COLO668 (cell line): ENCODE results near the gene KRTAP22-2.

Experiments
- DNase-seq: peaks from one replicate; lab custom pipeline; 2025; ENCODE audit not compliant: unreplicated experiment; lab: John Stamatoyannopoulos, UW

Gene KRTAP22-2

GRCh38 chr21:30590297-30590696, at the start of gene KRTAP22-2:
Gene KRTAP22-2 (minus strand): TSS chr21:30590397.
- no peak for DNase-seq

GRCh38 chr21:30638686-30639085, 48.5 kb upstream of the KRTAP22-2 start:
- DNase-seq, result no peak

- no peak for DNase-seq
Observed at GRCh38 chr21:30634906-30635305, 44.7 kb upstream of the KRTAP22-2 start, which contains the start of gene KRTAP20-2. Gene KRTAP20-2 (plus strand): TSS chr21:30635206. CDS start chr21:30635264, 58 bp downstream.

GRCh38 chr21:30629200-30629599, 39.0 kb upstream of the KRTAP22-2 start:
- no peak for DNase-seq

GRCh38 chr21:30628109-30628508, 37.9 kb upstream of the KRTAP22-2 start:
- DNase-seq, result no peak

- no peak for DNase-seq
Observed at GRCh38 chr21:30625449-30626165, 35.4 kb upstream of the KRTAP22-2 start.

- no peak for DNase-seq
Observed at GRCh38 chr21:30623362-30623761, 33.2 kb upstream of the KRTAP22-2 start.

- DNase-seq, result no peak
Observed at GRCh38 chr21:30620522-30620921, 30.3 kb upstream of the KRTAP22-2 start, which contains the start of gene KRTAP20-4. Gene KRTAP20-4 (plus strand): TSS chr21:30620627.

- no peak for DNase-seq
Observed at GRCh38 chr21:30620080-30620479, 29.9 kb upstream of the KRTAP22-2 start.

GRCh38 chr21:30616125-30616524, 25.9 kb upstream of the KRTAP22-2 start, which contains the start of gene KRTAP20-1:
Gene KRTAP20-1 (plus strand): TSS chr21:30616425. CDS start chr21:30616455, 30 bp downstream.
- DNase-seq, result no peak

- DNase-seq, result no peak
Observed at GRCh38 chr21:30615199-30615598, 25.0 kb upstream of the KRTAP22-2 start.

- no peak for DNase-seq
Observed at GRCh38 chr21:30613836-30614235, 23.6 kb upstream of the KRTAP22-2 start, which contains the start of gene KRTAP6-1. Gene KRTAP6-1 (minus strand): TSS chr21:30613930. CDS start chr21:30613904, 26 bp downstream.

GRCh38 chr21:30612132-30612531, 21.9 kb upstream of the KRTAP22-2 start:
- DNase-seq, result no peak

GRCh38 chr21:30605968-30606367, 15.8 kb upstream of the KRTAP22-2 start:
- no peak for DNase-seq

GRCh38 chr21:30600787-30601186, 10.6 kb upstream of the KRTAP22-2 start, which contains the start of gene KRTAP22-1:
Gene KRTAP22-1 (plus strand): TSS chr21:30601087.
- no peak for DNase-seq

- DNase-seq, result no peak
Observed at GRCh38 chr21:30598802-30599201, 8.6 kb upstream of the KRTAP22-2 start, which contains the start of gene KRTAP6-2. Gene KRTAP6-2 (minus strand): TSS chr21:30598902. CDS start chr21:30598874, 28 bp downstream.

GRCh38 chr21:30592140-30592539, 1.9 kb upstream of the KRTAP22-2 start, which contains the start of gene KRTAP6-3:
Gene KRTAP6-3 (plus strand): TSS chr21:30592440. CDS start chr21:30592446, 6 bp downstream.
- DNase-seq, result no peak

- DNase-seq, result no peak
Observed at GRCh38 chr21:30582870-30583269, 7.3 kb downstream of the KRTAP22-2 start.

GRCh38 chr21:30580132-30580531, 10.1 kb downstream of the KRTAP22-2 start:
- DNase-seq, result no peak

- no peak for DNase-seq
Observed at GRCh38 chr21:30579346-30579745, 10.9 kb downstream of the KRTAP22-2 start.

- no peak for DNase-seq
Observed at GRCh38 chr21:30577766-30578165, 12.4 kb downstream of the KRTAP22-2 start.

GRCh38 chr21:30567617-30568016, 22.6 kb downstream of the KRTAP22-2 start:
- DNase-seq, result no peak
